WTC11 (cell line): ENCODE results near the gene DCTD. TPM values are rescaled to one million over a fixed set of nuclear protein-coding genes. Genes with fewer than 3 reads are reported as not detected.

Source experiments
- ATAC-seq: fragments of 200-7000 bp; cut with Tn5 transposase; 2 replicates; pipeline ENCODE4 v1.10.0; 2021; ENCODE audit warnings: mild to moderate bottlenecking, moderate library complexity
- CTCF ChIA-PET: fragments of 300-600 bp; sonication (Branson Sonifier 250); formaldehyde crosslinking; loops from one replicate; lab custom pipeline; 2021; ENCODE audit warnings: antibody characterized with exemption; lab: Charles Lee
- POLR2A ChIA-PET: fragments of 350-600 bp; sonication (Branson Sonifier 250); formaldehyde crosslinking; loops from one replicate; lab custom pipeline; 2021; ENCODE audit warnings: antibody characterized with exemption; lab: Charles Lee
- DNase-seq: peaks from one replicate; pipeline ENCODE4 v3.0.0; 2021; ENCODE audit warnings: low spot score
- H3K27ac Mint-ChIP-seq: 2 replicates; pipeline ENCODE4 v1.8.0; 2021; ENCODE audit warnings: mixed read lengths
- H3K27me3 Mint-ChIP-seq: 2 replicates; pipeline ENCODE4 v1.8.0; 2021; ENCODE audit warnings: low read depth, mild to moderate bottlenecking, moderate library complexity, mixed read lengths
- H3K36me3 Mint-ChIP-seq: 2 replicates; pipeline ENCODE4 v1.8.0; 2021; ENCODE audit warnings: mixed read lengths
- H3K4me1 Mint-ChIP-seq: 2 replicates; pipeline ENCODE4 v1.8.0; 2022; ENCODE audit warnings: mixed read lengths
- H3K4me3 Mint-ChIP-seq: 2 replicates; pipeline ENCODE4 v1.8.0; 2021; ENCODE audit warnings: mild to moderate bottlenecking, moderate library complexity, mixed read lengths
- H3K9me3 Mint-ChIP-seq: 2 replicates; pipeline ENCODE4 v1.8.0; 2021; ENCODE audit warnings: mixed read lengths
- ESRRA ChIP-seq: sonication (generic); formaldehyde crosslinking; IDR thresholded peaks from 2 replicates; pipeline ENCODE4 v1.8.1; 2022; ENCODE audit warnings: mild to moderate bottlenecking, missing genetic modification reagents, borderline replicate concordance
- ETV6 ChIP-seq: sonication (generic); formaldehyde crosslinking; IDR thresholded peaks from 2 replicates; pipeline ENCODE4 v1.8.1; 2022; ENCODE audit warnings: mild to moderate bottlenecking, missing genetic modification reagents
- GABPB1 ChIP-seq: sonication (generic); formaldehyde crosslinking; IDR thresholded peaks from 2 replicates; pipeline ENCODE4 v1.8.1; 2023; ENCODE audit warnings: mild to moderate bottlenecking, missing genetic modification reagents
- HMGA2 ChIP-seq: fragments of 250-450 bp; sonication (Bioruptor Pico); IDR thresholded peaks from 2 replicates; pipeline ENCODE4 v1.4.0; 2021; ENCODE audit warnings: mild to moderate bottlenecking, moderate library complexity
- JUN ChIP-seq: sonication (generic); formaldehyde crosslinking; IDR thresholded peaks from 2 replicates; pipeline ENCODE4 v1.8.0; 2023; ENCODE audit warnings: mild to moderate bottlenecking, missing genetic modification reagents
- KAT7 ChIP-seq: sonication (generic); formaldehyde crosslinking; IDR thresholded peaks from 2 replicates; pipeline ENCODE4 v1.8.1; 2023; ENCODE audit warnings: missing genetic modification reagents, mild to moderate bottlenecking, borderline replicate concordance
- NR1H2 ChIP-seq: sonication (generic); formaldehyde crosslinking; IDR thresholded peaks from 2 replicates; pipeline ENCODE4 v1.9.0; 2021; ENCODE audit warnings: mild to moderate bottlenecking, moderate library complexity, missing genetic modification reagents
- PRRX2 ChIP-seq: fragments of 250-450 bp; sonication (Bioruptor Pico); IDR thresholded peaks from 2 replicates; pipeline ENCODE4 v1.8.0; 2021; ENCODE audit warnings: mild to moderate bottlenecking
- RORB ChIP-seq: fragments of 250-450 bp; sonication (Bioruptor Pico); IDR thresholded peaks from 2 replicates; pipeline ENCODE4 v1.9.0; 2021; ENCODE audit warnings: mild to moderate bottlenecking
- ZNF219 ChIP-seq: sonication (generic); formaldehyde crosslinking; IDR thresholded peaks from 2 replicates; pipeline ENCODE4 v1.8.0; 2023; ENCODE audit warnings: missing genetic modification reagents, mild to moderate bottlenecking, borderline replicate concordance
- ZNF671 ChIP-seq: fragments of 250-450 bp; sonication (Bioruptor Pico); IDR thresholded peaks from 2 replicates; pipeline ENCODE4 v1.8.0; 2021; ENCODE audit warnings: mild to moderate bottlenecking
- total RNA-seq: library from RNA; stranded (reverse); gene quantifications from 3 replicates; pipeline ENCODE4 v1.2.3, GENCODE V29; 2021
- TF ChIP-seq, protein P1 (sequence below): sonication (generic); formaldehyde crosslinking; IDR thresholded peaks from 2 replicates; pipeline ENCODE4 v1.8.1; 2023; ENCODE audit warnings: mild to moderate bottlenecking, missing genetic modification reagents
- TF ChIP-seq, protein P2 (sequence below): sonication (generic); formaldehyde crosslinking; IDR thresholded peaks from 2 replicates; pipeline ENCODE4 v1.8.1; 2022; ENCODE audit warnings: mild to moderate bottlenecking, moderate library complexity, missing genetic modification reagents
- TF ChIP-seq, protein P3 (sequence below): sonication (generic); formaldehyde crosslinking; IDR thresholded peaks from 2 replicates; pipeline ENCODE4 v1.8.0; 2022; ENCODE audit warnings: mild to moderate bottlenecking, missing genetic modification reagents
- TF ChIP-seq, protein P4 (sequence below): sonication (generic); formaldehyde crosslinking; IDR thresholded peaks from 2 replicates; pipeline ENCODE4 v1.8.1; 2023; ENCODE audit warnings: mild to moderate bottlenecking, missing genetic modification reagents, moderate library complexity
- TF ChIP-seq, protein P5 (sequence below): sonication (generic); formaldehyde crosslinking; IDR thresholded peaks from 2 replicates; pipeline ENCODE4 v1.8.1; 2022; ENCODE audit warnings: low read depth, mild to moderate bottlenecking, moderate library complexity, missing genetic modification reagents, borderline replicate concordance
- TF ChIP-seq, protein P6 (sequence below): sonication (generic); formaldehyde crosslinking; conservative IDR thresholded peaks from 2 replicates; pipeline ENCODE4 v1.8.1; 2023; ENCODE audit warnings: mild to moderate bottlenecking, low read depth, missing genetic modification reagents, moderate library complexity

DCTD gene
- total RNA-seq, 1 experiment from 2014 or later, result 56.8 TPM

DNA sequence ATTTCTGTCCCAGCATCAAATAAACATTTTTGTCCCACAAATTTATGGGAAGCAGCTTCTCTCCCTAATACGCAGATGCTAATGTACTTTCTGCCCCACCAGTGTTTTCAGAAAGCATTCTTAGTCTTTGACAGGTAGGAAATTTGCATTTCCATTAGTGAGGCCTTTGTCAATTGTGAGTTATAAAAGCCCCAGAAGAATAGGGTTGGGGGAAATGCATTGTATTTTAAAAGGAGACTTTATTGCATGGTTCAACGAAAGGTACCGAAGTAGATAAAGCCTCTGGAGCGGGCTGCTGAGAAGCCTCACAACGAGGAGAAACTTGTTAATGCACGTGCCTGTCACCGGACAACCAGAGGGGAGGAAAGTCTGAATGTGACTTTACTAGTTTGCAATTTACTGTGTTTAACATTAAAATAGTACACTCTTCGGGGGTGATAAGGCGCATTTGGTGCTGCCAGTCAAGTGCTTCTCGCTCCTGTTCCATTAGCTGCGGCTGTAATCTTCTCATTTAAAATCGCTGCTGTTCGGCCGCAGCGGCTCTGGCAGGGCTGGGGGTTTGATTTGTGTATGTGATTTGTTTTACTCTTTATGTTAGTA is 63.4 kb downstream of the DCTD start:
- Mint-ChIP-seq H3K9me3 (peaks cover 16% of the 10 kb centered on the region), H3K27ac (no peak overlapping the region), H3K4me1 (peaks cover 16% of the 10 kb centered on the region), H3K4me3 (no peak overlapping the region), H3K27me3 (no peaks in the 10 kb centered on the region), H3K36me3 (peaks cover 11% of the 10 kb centered on the region)
- TF ChIP-seq, protein P1, sequence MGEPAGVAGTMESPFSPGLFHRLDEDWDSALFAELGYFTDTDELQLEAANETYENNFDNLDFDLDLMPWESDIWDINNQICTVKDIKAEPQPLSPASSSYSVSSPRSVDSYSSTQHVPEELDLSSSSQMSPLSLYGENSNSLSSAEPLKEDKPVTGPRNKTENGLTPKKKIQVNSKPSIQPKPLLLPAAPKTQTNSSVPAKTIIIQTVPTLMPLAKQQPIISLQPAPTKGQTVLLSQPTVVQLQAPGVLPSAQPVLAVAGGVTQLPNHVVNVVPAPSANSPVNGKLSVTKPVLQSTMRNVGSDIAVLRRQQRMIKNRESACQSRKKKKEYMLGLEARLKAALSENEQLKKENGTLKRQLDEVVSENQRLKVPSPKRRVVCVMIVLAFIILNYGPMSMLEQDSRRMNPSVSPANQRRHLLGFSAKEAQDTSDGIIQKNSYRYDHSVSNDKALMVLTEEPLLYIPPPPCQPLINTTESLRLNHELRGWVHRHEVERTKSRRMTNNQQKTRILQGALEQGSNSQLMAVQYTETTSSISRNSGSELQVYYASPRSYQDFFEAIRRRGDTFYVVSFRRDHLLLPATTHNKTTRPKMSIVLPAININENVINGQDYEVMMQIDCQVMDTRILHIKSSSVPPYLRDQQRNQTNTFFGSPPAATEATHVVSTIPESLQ (CRISPR knock-in tag), result no peak
- TF ChIP-seq ZNF671 (CRISPR knock-in tag), result no peak
- TF ChIP-seq PRRX2 (CRISPR knock-in tag), result no peak
- no peak for TF ChIP-seq KAT7 (CRISPR knock-in tag)
- TF ChIP-seq, protein P2, sequence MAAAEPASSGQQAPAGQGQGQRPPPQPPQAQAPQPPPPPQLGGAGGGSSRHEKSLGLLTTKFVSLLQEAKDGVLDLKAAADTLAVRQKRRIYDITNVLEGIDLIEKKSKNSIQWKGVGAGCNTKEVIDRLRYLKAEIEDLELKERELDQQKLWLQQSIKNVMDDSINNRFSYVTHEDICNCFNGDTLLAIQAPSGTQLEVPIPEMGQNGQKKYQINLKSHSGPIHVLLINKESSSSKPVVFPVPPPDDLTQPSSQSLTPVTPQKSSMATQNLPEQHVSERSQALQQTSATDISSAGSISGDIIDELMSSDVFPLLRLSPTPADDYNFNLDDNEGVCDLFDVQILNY (CRISPR knock-in tag), result no peak
- TF ChIP-seq, protein P3, sequence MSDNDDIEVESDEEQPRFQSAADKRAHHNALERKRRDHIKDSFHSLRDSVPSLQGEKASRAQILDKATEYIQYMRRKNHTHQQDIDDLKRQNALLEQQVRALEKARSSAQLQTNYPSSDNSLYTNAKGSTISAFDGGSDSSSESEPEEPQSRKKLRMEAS (CRISPR knock-in tag), result no peak
- TF ChIP-seq, protein P4, sequence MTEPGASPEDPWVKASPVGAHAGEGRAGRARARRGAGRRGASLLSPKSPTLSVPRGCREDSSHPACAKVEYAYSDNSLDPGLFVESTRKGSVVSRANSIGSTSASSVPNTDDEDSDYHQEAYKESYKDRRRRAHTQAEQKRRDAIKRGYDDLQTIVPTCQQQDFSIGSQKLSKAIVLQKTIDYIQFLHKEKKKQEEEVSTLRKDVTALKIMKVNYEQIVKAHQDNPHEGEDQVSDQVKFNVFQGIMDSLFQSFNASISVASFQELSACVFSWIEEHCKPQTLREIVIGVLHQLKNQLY, result no peak
- no peak for TF ChIP-seq GABPB1 (CRISPR knock-in tag)
- no peak for TF ChIP-seq RORB (CRISPR knock-in tag)
- no peak for TF ChIP-seq ETV6 (CRISPR knock-in tag)
- TF ChIP-seq, protein P5, sequence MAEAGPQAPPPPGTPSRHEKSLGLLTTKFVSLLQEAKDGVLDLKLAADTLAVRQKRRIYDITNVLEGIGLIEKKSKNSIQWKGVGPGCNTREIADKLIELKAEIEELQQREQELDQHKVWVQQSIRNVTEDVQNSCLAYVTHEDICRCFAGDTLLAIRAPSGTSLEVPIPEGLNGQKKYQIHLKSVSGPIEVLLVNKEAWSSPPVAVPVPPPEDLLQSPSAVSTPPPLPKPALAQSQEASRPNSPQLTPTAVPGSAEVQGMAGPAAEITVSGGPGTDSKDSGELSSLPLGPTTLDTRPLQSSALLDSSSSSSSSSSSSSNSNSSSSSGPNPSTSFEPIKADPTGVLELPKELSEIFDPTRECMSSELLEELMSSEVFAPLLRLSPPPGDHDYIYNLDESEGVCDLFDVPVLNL (CRISPR knock-in tag), result no peak
- CTCF ChIA-PET, result no interaction called here
- ATAC-seq (no peak), DNase-seq (no peak)
- POLR2A ChIA-PET, result no interaction called here

DNA sequence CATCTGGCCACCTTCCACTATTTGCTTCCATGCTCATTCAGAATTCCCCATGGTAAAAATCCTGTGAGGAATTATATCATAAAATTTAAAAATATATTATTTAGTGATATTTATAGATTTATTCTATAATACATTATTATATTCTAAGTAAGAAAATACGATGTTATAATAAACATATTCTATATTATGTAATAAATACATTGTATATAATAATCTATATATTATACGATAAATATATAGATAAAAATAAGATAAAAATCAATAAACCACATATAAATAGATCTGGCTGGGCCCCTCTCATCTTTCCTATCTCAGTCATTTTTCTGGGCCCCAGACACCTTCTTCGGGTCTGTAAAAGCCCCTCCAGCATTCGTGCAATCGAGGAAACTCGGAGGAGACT is 68.5 kb downstream of the DCTD start:
- DNase-seq, result no peak
- Mint-ChIP-seq H3K27me3 (no peaks in the 10 kb centered on the region), H3K4me1 (peaks cover 9% of the 10 kb centered on the region), H3K9me3 (peaks cover 11% of the 10 kb centered on the region), H3K36me3 (peaks cover 9% of the 10 kb centered on the region), H3K27ac (no peak overlapping the region), H3K4me3 (no peak overlapping the region)
- ATAC-seq, result no peak
- TF ChIP-seq ESRRA (CRISPR knock-in tag) (no peak), JUN (CRISPR knock-in tag) (no peak), NR1H2 (CRISPR knock-in tag) (no peak), ZNF219 (CRISPR knock-in tag) (no peak), HMGA2 (CRISPR knock-in tag) (peak; percentile 94)
- TF ChIP-seq, protein P1 (CRISPR knock-in tag), result no peak
- TF ChIP-seq, protein P6, sequence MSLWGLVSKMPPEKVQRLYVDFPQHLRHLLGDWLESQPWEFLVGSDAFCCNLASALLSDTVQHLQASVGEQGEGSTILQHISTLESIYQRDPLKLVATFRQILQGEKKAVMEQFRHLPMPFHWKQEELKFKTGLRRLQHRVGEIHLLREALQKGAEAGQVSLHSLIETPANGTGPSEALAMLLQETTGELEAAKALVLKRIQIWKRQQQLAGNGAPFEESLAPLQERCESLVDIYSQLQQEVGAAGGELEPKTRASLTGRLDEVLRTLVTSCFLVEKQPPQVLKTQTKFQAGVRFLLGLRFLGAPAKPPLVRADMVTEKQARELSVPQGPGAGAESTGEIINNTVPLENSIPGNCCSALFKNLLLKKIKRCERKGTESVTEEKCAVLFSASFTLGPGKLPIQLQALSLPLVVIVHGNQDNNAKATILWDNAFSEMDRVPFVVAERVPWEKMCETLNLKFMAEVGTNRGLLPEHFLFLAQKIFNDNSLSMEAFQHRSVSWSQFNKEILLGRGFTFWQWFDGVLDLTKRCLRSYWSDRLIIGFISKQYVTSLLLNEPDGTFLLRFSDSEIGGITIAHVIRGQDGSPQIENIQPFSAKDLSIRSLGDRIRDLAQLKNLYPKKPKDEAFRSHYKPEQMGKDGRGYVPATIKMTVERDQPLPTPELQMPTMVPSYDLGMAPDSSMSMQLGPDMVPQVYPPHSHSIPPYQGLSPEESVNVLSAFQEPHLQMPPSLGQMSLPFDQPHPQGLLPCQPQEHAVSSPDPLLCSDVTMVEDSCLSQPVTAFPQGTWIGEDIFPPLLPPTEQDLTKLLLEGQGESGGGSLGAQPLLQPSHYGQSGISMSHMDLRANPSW, result no peak
- POLR2A ChIA-PET, result no interaction called here
- CTCF ChIA-PET, result no interaction called here
